ENCODE measurements around the gene SLC25A1.

Gene SLC25A1

GRCh38 chr22:19216579-19216978 lies 38.0 kb upstream of the SLC25A1 start:
- peaks cover 13% of the 10 kb centered on the region for H3K36me3 ChIP-seq (ENCODE audit: control insufficient read depth, insufficient read depth, low read length)
- H3K4me1 ChIP-seq (ENCODE audit: control insufficient read depth, insufficient read depth, low read length): peaks cover 17% of the 10 kb centered on the region
- no peak overlapping the region for H3K4me3 ChIP-seq (ENCODE audit: low read depth, low read length)
- no peaks in the 10 kb centered on the region for H3K9me3 ChIP-seq (ENCODE audit: control insufficient read depth, insufficient read depth, low read length)
- H3K9ac ChIP-seq (ENCODE audit: low read depth, low read length): no peak overlapping the region
- no peaks in the 10 kb centered on the region for H3K27me3 ChIP-seq (ENCODE audit: control insufficient read depth, insufficient read depth, low read length)

DNA sequence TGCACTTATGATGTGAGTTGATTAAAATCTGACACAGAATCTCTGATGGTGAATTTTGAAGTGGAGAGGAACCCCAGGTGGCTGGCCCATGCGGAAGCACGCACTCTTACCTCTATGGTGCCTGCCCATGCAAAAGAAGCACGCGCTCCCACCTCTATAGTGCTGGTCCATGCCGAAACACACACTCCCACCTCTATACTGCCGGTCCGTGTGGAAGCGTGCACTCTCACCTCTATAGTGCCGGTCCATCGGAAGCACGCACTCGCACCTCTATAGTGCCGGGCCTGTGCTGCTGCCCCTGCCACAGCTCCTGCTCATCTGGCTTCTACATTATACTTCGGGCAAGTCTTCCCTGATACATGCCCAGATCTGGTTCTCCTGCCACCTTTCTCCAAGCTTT lies 36.8 kb upstream of the SLC25A1 start:
- Histone ChIP-seq H3K9me3 (ENCODE audit: control insufficient read depth, insufficient read depth, low read length) (no peaks in the 10 kb centered on the region), H3K4me1 (ENCODE audit: control insufficient read depth, insufficient read depth, low read length) (peaks cover 17% of the 10 kb centered on the region), H3K27me3 (ENCODE audit: control insufficient read depth, insufficient read depth, low read length) (no peaks in the 10 kb centered on the region), H3K36me3 (ENCODE audit: control insufficient read depth, insufficient read depth, low read length) (peaks cover 8% of the 10 kb centered on the region), H3K4me3 (ENCODE audit: low read depth, low read length) (no peak overlapping the region), H3K9ac (ENCODE audit: low read depth, low read length) (no peak overlapping the region)

GRCh38 chr22:19214078-19214473 lies 35.5 kb upstream of the SLC25A1 start:
- no peaks in the 10 kb centered on the region for H3K27me3 ChIP-seq (ENCODE audit: control insufficient read depth, insufficient read depth, low read length)
- H3K36me3 ChIP-seq (ENCODE audit: control insufficient read depth, insufficient read depth, low read length): peaks cover 16% of the 10 kb centered on the region
- H3K4me3 ChIP-seq (ENCODE audit: low read depth, low read length): no peak overlapping the region

GRCh38 chr22:19213442-19214077 lies 35.0 kb upstream of the SLC25A1 start:
- Histone ChIP-seq H3K4me1 (ENCODE audit: control insufficient read depth, insufficient read depth, low read length) (peaks cover 17% of the 10 kb centered on the region), H3K4me3 (ENCODE audit: low read depth, low read length) (no peak overlapping the region), H3K36me3 (ENCODE audit: control insufficient read depth, insufficient read depth, low read length) (peaks cover 16% of the 10 kb centered on the region), H3K27me3 (ENCODE audit: control insufficient read depth, insufficient read depth, low read length) (no peaks in the 10 kb centered on the region), H3K9ac (ENCODE audit: low read depth, low read length) (no peak overlapping the region), H3K9me3 (ENCODE audit: control insufficient read depth, insufficient read depth, low read length) (no peaks in the 10 kb centered on the region)

More at GRCh38 chr22:19214078-19214473, 35.5 kb upstream of the SLC25A1 start:
- Histone ChIP-seq H3K9me3 (ENCODE audit: control insufficient read depth, insufficient read depth, low read length) (no peaks in the 10 kb centered on the region), H3K4me1 (ENCODE audit: control insufficient read depth, insufficient read depth, low read length) (peaks cover 17% of the 10 kb centered on the region), H3K9ac (ENCODE audit: low read depth, low read length) (no peak overlapping the region)

DNA sequence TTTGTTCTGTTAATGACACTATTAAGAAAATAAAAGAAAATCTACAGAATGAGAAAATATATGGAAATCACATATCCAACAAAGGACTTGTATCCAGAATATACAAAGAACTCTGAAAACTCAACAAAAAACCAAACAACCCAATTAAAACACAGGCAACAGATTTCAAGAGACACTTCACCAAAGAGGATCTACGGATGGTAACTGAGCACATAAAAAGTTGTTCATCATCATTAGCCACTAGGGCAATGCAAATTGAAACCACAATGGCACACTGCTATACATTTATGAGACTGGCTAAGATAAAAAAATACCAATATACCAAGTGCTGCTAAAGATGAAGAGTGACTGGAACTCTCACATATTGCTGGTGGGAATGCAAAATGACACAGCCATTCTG lies 34.5 kb upstream of the SLC25A1 start:
- Histone ChIP-seq H3K27me3 (ENCODE audit: control insufficient read depth, insufficient read depth, low read length) (no peaks in the 10 kb centered on the region), H3K9ac (ENCODE audit: low read depth, low read length) (no peak overlapping the region), H3K4me3 (ENCODE audit: low read depth, low read length) (no peak overlapping the region), H3K4me1 (ENCODE audit: control insufficient read depth, insufficient read depth, low read length) (peaks cover 13% of the 10 kb centered on the region), H3K36me3 (ENCODE audit: control insufficient read depth, insufficient read depth, low read length) (peaks cover 16% of the 10 kb centered on the region), H3K9me3 (ENCODE audit: control insufficient read depth, insufficient read depth, low read length) (no peaks in the 10 kb centered on the region)

- no peaks in the 10 kb centered on the region for H3K9me3 ChIP-seq (ENCODE audit: control insufficient read depth, insufficient read depth, low read length)
- H3K4me3 ChIP-seq (ENCODE audit: low read depth, low read length): no peak overlapping the region
- H3K36me3 ChIP-seq (ENCODE audit: control insufficient read depth, insufficient read depth, low read length): peaks cover 16% of the 10 kb centered on the region
- no peak overlapping the region for H3K9ac ChIP-seq (ENCODE audit: low read depth, low read length)
- H3K27me3 ChIP-seq (ENCODE audit: control insufficient read depth, insufficient read depth, low read length): no peaks in the 10 kb centered on the region
- H3K4me1 ChIP-seq (ENCODE audit: control insufficient read depth, insufficient read depth, low read length): peaks cover 13% of the 10 kb centered on the region
Observed at GRCh38 chr22:19212302-19212870, 33.9 kb upstream of the SLC25A1 start.

- peaks cover 13% of the 10 kb centered on the region for H3K4me1 ChIP-seq (ENCODE audit: control insufficient read depth, insufficient read depth, low read length)
- no peaks in the 10 kb centered on the region for H3K9me3 ChIP-seq (ENCODE audit: control insufficient read depth, insufficient read depth, low read length)
- H3K9ac ChIP-seq (ENCODE audit: low read depth, low read length): no peak overlapping the region
- no peak overlapping the region for H3K4me3 ChIP-seq (ENCODE audit: low read depth, low read length)
- peaks cover 8% of the 10 kb centered on the region for H3K36me3 ChIP-seq (ENCODE audit: control insufficient read depth, insufficient read depth, low read length)
- no peaks in the 10 kb centered on the region for H3K27me3 ChIP-seq (ENCODE audit: control insufficient read depth, insufficient read depth, low read length)
Observed at GRCh38 chr22:19210188-19210587, 31.7 kb upstream of the SLC25A1 start.

GRCh38 chr22:19208287-19208847 lies 29.8 kb upstream of the SLC25A1 start:
- Histone ChIP-seq H3K9ac (ENCODE audit: low read depth, low read length) (no peak overlapping the region), H3K4me3 (ENCODE audit: low read depth, low read length) (no peak overlapping the region), H3K36me3 (ENCODE audit: control insufficient read depth, insufficient read depth, low read length) (peaks cover 8% of the 10 kb centered on the region), H3K9me3 (ENCODE audit: control insufficient read depth, insufficient read depth, low read length) (no peaks in the 10 kb centered on the region), H3K27me3 (ENCODE audit: control insufficient read depth, insufficient read depth, low read length) (no peaks in the 10 kb centered on the region), H3K4me1 (ENCODE audit: control insufficient read depth, insufficient read depth, low read length) (peaks cover 5% of the 10 kb centered on the region)

DNA sequence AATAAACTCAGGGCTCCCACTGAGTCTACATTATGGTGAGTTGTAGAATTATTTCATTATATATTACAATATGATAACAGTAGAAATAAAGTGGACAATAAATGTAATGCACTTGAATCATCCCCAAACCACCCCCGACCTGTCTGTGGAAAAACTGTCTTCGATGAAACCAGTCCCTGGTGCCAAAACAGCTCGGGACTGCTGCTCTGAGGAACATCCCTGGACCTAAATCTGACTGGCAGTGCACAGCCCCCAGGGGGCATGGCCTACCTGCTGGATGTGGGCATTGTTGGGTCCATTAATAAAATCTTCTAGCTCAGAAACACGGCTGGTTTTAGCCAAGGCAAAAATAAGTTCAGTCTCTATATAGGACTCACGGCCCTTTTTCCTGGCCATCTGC lies 29.3 kb upstream of the SLC25A1 start:
- H3K4me3 ChIP-seq (ENCODE audit: low read depth, low read length): no peak overlapping the region
- peaks cover under 1% of the 10 kb centered on the region for H3K4me1 ChIP-seq (ENCODE audit: control insufficient read depth, insufficient read depth, low read length)
- no peaks in the 10 kb centered on the region for H3K9me3 ChIP-seq (ENCODE audit: control insufficient read depth, insufficient read depth, low read length)
- no peak overlapping the region for H3K9ac ChIP-seq (ENCODE audit: low read depth, low read length)
- H3K36me3 ChIP-seq (ENCODE audit: control insufficient read depth, insufficient read depth, low read length): peaks cover 8% of the 10 kb centered on the region
- no peaks in the 10 kb centered on the region for H3K27me3 ChIP-seq (ENCODE audit: control insufficient read depth, insufficient read depth, low read length)

GRCh38 chr22:19207401-19207808 lies 28.9 kb upstream of the SLC25A1 start:
- no peak overlapping the region for H3K4me3 ChIP-seq (ENCODE audit: low read depth, low read length)
- H3K27me3 ChIP-seq (ENCODE audit: control insufficient read depth, insufficient read depth, low read length): no peaks in the 10 kb centered on the region
- H3K9me3 ChIP-seq (ENCODE audit: control insufficient read depth, insufficient read depth, low read length): no peaks in the 10 kb centered on the region
- no peak overlapping the region for H3K9ac ChIP-seq (ENCODE audit: low read depth, low read length)
- H3K4me1 ChIP-seq (ENCODE audit: control insufficient read depth, insufficient read depth, low read length): no peaks in the 10 kb centered on the region
- peaks cover 8% of the 10 kb centered on the region for H3K36me3 ChIP-seq (ENCODE audit: control insufficient read depth, insufficient read depth, low read length)

DNA sequence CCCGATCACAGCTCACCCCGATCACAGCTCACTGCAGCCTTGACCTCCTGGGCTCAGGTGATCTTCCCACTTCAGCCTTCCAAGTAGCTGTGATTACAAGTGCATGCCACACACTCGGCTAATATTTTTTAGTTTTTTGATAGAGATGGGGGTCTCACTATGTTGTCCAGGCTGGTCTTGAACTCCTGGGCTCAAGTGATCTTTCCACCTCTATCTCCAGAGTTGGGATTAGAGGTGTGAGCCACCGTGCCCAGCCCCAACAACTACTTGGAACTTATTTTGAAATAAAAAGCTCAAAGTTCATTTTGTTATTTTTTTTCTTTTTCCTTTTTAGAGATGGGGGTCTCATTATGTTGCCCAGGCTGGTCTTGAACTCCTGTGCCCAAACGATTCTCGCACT lies 27.8 kb upstream of the SLC25A1 start:
- H3K4me3 ChIP-seq (ENCODE audit: low read depth, low read length): no peak overlapping the region
- no peaks in the 10 kb centered on the region for H3K27me3 ChIP-seq (ENCODE audit: control insufficient read depth, insufficient read depth, low read length)
- H3K9me3 ChIP-seq (ENCODE audit: control insufficient read depth, insufficient read depth, low read length): no peaks in the 10 kb centered on the region
- no peak overlapping the region for H3K9ac ChIP-seq (ENCODE audit: low read depth, low read length)
- H3K4me1 ChIP-seq (ENCODE audit: control insufficient read depth, insufficient read depth, low read length): no peaks in the 10 kb centered on the region
- H3K36me3 ChIP-seq (ENCODE audit: control insufficient read depth, insufficient read depth, low read length): peaks cover 8% of the 10 kb centered on the region

GRCh38 chr22:19204640-19205039 lies 26.1 kb upstream of the SLC25A1 start:
- H3K36me3 ChIP-seq (ENCODE audit: control insufficient read depth, insufficient read depth, low read length): peaks cover under 1% of the 10 kb centered on the region
- H3K4me1 ChIP-seq (ENCODE audit: control insufficient read depth, insufficient read depth, low read length): no peaks in the 10 kb centered on the region
- no peak overlapping the region for H3K4me3 ChIP-seq (ENCODE audit: low read depth, low read length)
- H3K9me3 ChIP-seq (ENCODE audit: control insufficient read depth, insufficient read depth, low read length): no peaks in the 10 kb centered on the region
- H3K9ac ChIP-seq (ENCODE audit: low read depth, low read length): no peak overlapping the region
- no peaks in the 10 kb centered on the region for H3K27me3 ChIP-seq (ENCODE audit: control insufficient read depth, insufficient read depth, low read length)
